Measurements from ENCODE around the gene RPS21.

Gene RPS21

GRCh38 chr20:62386383-62387218 is at the start of gene RPS21:
TSS of gene RPS21 (plus strand) at chr20:62387103. CDS start at chr20:62387339, 236 bp downstream.
- DNase-seq = peak; percentile 97

GRCh38 chr20:62337558-62338293 is 49.2 kb upstream of the RPS21 start:
- DNase-seq = no peak

DNA sequence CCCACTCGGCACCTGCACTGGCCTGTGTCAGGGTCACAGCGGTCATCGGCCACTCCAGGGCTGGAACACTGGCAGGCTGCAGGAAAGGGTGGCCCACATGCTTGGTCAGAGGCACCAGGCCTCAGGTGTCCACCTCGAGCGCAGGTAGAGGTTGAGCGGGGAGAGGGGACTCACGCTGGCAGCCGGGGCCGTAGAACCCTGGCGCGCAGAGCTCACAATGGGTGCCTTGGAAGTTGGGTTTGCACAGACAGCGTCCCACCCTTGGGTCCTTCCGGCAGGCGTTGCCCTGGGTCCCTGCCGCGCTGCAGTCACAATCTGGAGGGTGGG is 48.6 kb upstream of the RPS21 start:
- DNase-seq = no peak

DNA sequence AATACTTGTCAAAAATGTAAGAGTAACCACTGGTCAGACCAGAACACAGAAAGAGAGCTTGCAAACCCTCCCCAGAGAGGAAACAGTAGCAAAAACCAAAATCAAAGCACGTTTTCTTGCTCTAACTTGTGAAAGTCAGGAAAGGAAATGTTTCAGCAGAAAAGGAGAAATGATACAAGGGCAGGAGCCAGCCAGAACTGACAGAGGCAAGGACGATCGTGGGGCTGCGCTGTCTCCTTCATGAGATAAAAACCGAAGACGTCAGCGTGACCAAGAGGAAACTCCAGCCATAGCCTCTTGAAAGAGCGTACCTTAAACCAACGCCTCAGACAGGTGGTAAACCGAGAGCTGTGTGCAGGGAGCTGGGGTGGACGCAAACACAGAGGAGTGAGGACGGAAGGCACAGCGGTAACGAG is 47.2 kb upstream of the RPS21 start:
- no peak for DNase-seq

- peak; percentile 29 for DNase-seq
These were observed 44.0 kb upstream of the RPS21 start for GRCh38 chr20:62342910-62343309.

DNA sequence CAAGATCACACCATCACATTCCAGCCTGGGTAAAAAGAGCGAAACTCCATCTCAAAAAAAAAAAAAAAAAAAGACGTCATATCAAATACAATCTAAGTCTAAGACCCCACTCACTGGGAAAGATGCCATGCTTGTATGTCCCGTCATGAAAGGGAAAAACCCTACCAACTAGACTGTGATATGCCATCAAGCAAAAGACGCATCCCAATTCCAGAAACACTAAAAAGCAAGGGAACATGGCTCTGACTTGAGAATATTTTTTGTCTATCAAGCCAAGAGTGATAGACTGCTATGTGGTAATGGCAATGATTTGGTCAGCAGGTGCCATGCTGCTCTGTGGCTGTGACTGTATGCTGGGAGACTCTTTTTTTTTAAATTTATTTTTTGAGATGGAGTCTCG is 42.8 kb upstream of the RPS21 start:
- DNase-seq = no peak

DNA sequence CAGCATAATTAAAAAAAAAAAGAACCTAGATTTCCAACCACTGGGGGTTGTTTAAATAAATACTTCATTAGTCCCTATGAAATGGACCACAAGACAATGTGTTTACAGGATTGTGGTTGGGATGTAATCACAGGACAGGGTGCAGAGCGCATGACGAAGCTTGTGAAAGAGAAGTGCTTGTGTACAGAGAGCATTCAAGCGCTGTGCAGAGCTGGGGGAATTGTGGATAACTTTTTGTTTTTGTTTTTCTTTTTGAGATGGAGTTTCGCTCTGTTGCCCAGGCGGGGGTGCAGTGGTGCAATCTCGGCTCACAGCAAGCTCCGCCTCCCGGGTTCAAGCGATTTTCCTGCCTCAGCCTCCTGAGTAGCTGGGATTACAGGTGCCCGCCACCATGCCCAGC is 42.1 kb upstream of the RPS21 start:
- DNase-seq = no peak

GRCh38 chr20:62345681-62346370 is 41.1 kb upstream of the RPS21 start:
- no peak for DNase-seq

DNA sequence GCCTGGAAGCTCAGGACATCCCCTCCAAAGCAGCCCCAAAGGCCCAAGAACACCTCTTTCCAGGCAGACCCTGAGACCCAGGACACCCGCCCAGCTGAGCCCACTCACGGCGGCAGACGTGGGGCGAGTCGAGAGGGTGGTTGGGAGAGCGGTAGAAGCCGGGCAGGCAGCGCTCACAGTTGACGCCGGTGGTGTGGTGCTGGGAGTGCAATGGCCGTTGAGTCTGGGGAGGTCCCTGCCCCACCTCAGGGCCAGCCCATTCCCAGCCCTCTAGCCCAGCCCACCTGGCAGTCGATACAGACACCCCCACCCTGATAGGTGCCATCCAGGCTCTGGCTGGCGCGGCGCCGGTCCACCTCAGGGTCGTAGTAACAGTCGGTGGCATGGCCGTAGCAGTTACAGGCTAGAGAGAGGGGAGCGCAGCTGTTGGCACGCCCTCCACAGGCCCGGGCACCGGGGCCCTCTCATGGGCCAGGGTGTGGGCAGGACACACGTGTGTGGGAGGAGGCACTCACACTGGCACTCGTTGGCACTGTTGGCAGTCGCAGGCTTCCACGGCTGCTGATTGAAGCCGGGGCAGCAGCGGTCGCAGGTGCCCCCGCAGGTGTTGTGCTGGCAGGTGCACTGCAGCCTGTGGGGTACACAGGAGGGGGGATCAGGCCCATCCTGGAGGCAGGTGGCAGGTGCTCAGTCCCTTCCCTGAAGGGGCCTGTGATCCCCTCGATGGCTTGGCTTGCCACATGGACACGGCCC is 40.3 kb upstream of the RPS21 start:
- DNase-seq = no peak

DNA sequence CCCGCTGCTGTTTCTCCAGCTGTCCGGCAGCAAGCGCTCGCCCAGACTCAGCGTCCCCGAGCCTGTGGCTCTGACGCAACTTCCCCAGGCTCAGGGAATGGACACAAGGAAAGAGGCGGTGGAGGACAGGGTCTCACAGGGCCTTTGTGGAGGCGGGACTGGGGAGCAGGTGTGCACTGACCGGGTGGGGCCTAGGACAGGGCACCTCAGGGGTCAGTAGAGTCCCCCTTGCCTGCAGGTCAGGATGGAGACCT is 39.8 kb upstream of the RPS21 start:
- no peak for DNase-seq

GRCh38 chr20:62347445-62347844 is 39.5 kb upstream of the RPS21 start:
- DNase-seq = no peak

DNA sequence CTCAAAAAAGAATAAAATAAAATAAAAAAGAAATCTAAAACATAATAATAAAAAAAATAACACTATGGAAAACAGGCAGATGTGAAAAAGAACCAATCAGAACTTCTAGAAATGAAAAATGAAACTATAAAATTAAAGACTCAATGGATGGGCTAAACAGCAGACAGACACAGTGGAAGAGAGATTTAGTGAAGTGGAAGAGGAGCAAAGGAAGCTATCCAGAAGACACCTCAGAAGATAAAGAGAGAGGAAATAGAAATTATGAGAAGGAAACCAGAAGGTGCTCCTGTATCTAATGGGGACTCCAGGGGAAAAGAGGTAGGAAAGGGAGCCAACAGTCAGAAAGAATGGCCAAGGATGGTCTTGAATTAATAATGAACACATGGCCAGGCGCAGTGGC is 38.3 kb upstream of the RPS21 start:
- no peak for DNase-seq

DNA sequence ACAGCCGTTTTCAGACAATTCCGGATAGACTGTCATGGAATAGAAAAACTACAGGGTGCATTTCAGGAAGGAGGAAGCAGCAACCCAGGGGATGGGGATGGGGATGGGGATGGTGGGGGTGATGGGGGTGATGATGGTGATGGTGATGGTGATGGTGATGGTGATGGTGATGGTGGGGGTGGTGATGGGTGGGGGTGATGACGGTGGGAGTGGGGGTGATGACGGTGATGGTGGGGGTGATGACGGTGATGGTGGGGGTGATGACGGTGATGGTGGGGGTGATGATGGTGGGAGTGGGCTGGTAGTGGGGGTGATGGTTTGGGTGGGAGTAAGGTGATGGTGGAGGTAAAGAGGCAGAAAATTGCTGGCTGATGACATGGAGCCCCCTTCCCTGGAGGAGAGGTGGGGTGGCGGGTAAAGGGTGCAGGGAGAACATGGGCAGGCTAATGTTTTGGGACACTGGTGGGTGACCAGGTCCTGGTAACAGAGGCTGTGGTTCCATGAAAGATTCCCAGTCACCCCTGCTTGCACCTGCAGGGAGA is 37.3 kb upstream of the RPS21 start:
- DNase-seq = no peak

- peak; percentile 33 for DNase-seq
These were observed 36.7 kb upstream of the RPS21 start for GRCh38 chr20:62350098-62350628.

- no peak for DNase-seq
These were observed 36.1 kb upstream of the RPS21 start for GRCh38 chr20:62350629-62351422.

- no peak for DNase-seq
These were observed 35.2 kb upstream of the RPS21 start for GRCh38 chr20:62351469-62352401.

- DNase-seq = no peak
These were observed 34.3 kb upstream of the RPS21 start for GRCh38 chr20:62352402-62353288.

GRCh38 chr20:62353289-62354030 is 33.4 kb upstream of the RPS21 start:
- DNase-seq = no peak
